Neuron (in vitro differentiated cells): ENCODE measurements around the gene MRPS18B.
"Not testable (repeated sequence)": the region's sequence is repeated elsewhere in the genome, so short reads cannot be mapped to it uniquely, and the experiment has no call there.

ENCODE experiments used
- H2AFZ ChIP-seq: one replicate; pipeline ENCODE4 v1.6.1; 2013; ENCODE audit warnings: low read depth, mild to moderate bottlenecking, inconsistent platforms, low read length, moderate library complexity
- H3K27me3 ChIP-seq: one replicate; pipeline ENCODE4 v1.6.1; 2013; ENCODE audit warnings: low read length; ENCODE audit not compliant: insufficient read depth
- H3K36me3 ChIP-seq: one replicate; pipeline ENCODE4 v1.6.1; 2013; ENCODE audit warnings: low read length; ENCODE audit not compliant: insufficient read depth
- H3K4me1 ChIP-seq: one replicate; pipeline ENCODE4 v1.6.1; 2013; ENCODE audit warnings: low read length; ENCODE audit not compliant: insufficient read depth
- H3K4me3 ChIP-seq: 2 replicates; pipeline ENCODE4 v1.5.1; 2013; ENCODE audit warnings: mild to moderate bottlenecking, low read length, moderate library complexity
- H3K9me3 ChIP-seq: one replicate; pipeline ENCODE4 v1.6.1; 2013; ENCODE audit warnings: low read length

MRPS18B gene

GRCh38 chr6:30592287-30592686, 25.4 kb upstream of the MRPS18B start:
- Histone ChIP-seq H3K4me1 (no peaks in the 10 kb centered on the region), H3K4me3 (no peak overlapping the region), H3K9me3 (no peaks in the 10 kb centered on the region), H2AFZ (no peak overlapping the region), H3K36me3 (peaks cover 70% of the 10 kb centered on the region), H3K27me3 (no peaks in the 10 kb centered on the region)

GRCh38 chr6:30597315-30598144, 20.1 kb upstream of the MRPS18B start:
- not testable (repeated sequence) for H3K27me3 ChIP-seq, H3K4me1 ChIP-seq, H3K9me3 ChIP-seq, H3K4me3 ChIP-seq, H2AFZ ChIP-seq
- H3K36me3 ChIP-seq = peaks cover 46% of the 10 kb centered on the region

- H3K9me3 ChIP-seq = no peaks in the 10 kb centered on the region
- H3K27me3 ChIP-seq = no peaks in the 10 kb centered on the region
- H3K4me1 ChIP-seq = no peaks in the 10 kb centered on the region
- H3K36me3 ChIP-seq = peaks cover 49% of the 10 kb centered on the region
- no peak overlapping the region for H3K4me3 ChIP-seq
- H2AFZ ChIP-seq = no peak overlapping the region
These were observed 18.6 kb upstream of the MRPS18B start for GRCh38 chr6:30598912-30599624.

DNA sequence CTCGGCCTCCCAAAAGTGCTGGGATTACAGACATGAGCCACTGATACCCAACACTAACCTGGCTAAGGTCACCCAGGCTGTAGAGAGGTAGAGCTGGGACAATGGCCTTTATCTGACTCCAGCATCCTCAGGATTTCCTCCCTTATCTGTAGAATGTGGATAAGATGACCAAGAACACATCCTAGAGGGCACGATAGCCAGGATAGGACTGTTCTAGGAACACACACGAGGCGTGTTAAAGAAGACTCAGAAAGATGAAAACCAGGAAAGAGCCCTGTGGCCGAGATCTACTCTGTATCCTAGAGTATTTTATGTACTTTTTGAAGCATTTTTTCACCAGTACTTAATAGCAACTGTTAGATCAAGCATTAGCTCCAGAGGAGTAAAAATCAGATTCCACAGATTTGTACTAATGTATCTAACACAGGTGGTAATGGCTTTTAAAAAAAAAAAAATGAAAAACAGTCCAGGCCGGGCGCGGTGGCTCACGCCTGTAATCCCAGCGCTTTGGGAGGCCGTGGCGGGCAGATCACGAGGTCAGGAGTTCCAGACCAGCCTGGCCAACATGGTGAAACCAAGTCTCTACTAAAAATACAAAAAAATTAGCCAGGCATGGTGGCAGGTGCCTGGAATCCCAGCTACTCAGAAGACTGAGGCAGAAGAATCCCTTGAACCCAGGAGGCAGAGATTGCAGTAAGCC, 17.9 kb upstream of the MRPS18B start:
- Histone ChIP-seq H3K4me1 (no peaks in the 10 kb centered on the region), H3K9me3 (no peaks in the 10 kb centered on the region), H3K36me3 (peaks cover 51% of the 10 kb centered on the region), H2AFZ (no peak overlapping the region), H3K4me3 (no peak overlapping the region), H3K27me3 (no peaks in the 10 kb centered on the region)

DNA sequence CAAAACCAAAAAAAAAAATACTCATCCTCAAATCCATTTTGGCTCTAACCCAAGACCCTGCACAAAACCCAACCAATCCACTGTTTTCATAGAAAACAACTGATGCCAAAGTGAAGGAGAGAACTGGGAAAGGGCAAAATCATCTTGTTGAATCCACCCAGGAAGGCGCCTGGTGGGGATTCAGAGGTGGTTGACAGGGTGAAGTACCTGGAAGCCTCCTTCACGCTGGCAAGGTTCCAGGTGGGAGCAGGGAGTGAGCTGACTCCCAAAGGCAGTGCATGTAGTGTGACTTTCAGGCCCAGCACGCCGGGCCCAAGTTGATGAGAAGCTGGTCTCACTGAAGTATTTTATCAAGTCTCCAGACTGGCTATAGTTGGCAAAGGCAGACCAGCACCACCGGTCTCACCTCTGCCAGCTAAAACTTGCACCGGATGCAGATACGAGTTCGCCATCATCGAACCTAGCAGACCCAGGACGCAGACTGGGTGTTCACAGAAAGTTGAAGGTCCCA, 17.1 kb upstream of the MRPS18B start:
- no peak overlapping the region for H2AFZ ChIP-seq
- H3K4me1 ChIP-seq = no peaks in the 10 kb centered on the region
- H3K27me3 ChIP-seq = no peaks in the 10 kb centered on the region
- no peak overlapping the region for H3K4me3 ChIP-seq
- H3K36me3 ChIP-seq = peaks cover 53% of the 10 kb centered on the region
- no peaks in the 10 kb centered on the region for H3K9me3 ChIP-seq

DNA sequence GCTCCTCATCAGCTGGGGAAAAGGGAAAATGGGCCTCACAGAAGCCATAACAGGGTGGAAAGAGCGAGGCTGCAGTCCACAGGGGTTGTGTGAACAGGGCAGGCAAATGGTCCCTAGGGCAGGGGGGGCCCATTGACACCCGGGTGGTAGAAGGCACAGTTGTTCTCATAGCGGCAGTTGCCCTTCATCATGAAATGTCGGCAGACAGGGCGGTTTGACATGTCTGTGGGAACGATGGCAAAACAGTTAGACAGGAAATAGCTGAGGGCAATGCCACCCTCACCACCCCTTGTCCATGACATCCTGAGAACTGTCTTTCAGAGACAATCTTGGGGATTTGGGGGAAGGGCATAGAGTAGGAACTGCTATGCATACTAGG, 16.2 kb upstream of the MRPS18B start:
- Histone ChIP-seq H3K36me3 (peaks cover 61% of the 10 kb centered on the region), H3K9me3 (no peaks in the 10 kb centered on the region), H2AFZ (no peak overlapping the region), H3K4me3 (no peak overlapping the region), H3K27me3 (no peaks in the 10 kb centered on the region), H3K4me1 (no peaks in the 10 kb centered on the region)

- H3K9me3 ChIP-seq = no peaks in the 10 kb centered on the region
- H3K36me3 ChIP-seq = peaks cover 67% of the 10 kb centered on the region
- no peaks in the 10 kb centered on the region for H3K4me1 ChIP-seq
- no peak overlapping the region for H3K4me3 ChIP-seq
- H3K27me3 ChIP-seq = no peaks in the 10 kb centered on the region
- no peak overlapping the region for H2AFZ ChIP-seq
These were observed 15.6 kb upstream of the MRPS18B start for GRCh38 chr6:30601815-30602641.

DNA sequence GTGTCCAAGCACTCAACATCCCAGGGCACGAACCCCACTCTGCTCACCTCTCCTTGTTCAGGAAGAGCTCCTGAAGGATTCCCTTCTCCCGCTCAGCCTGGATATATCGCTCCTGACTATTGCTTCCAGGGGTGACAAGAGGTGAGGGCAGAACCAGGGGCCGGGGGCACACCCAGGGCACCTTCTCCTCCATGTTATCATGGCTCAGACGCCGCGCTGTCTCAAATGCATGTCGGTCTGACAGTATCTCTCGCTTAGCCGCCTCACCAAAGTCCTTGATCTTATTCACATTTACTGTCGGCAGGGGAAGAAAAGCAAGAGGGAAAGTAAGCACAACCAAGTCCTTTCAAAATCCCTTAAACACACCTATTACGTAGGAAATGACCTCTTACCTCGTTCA, 13.7 kb upstream of the MRPS18B start:
- Histone ChIP-seq H3K27me3 (no peaks in the 10 kb centered on the region), H3K4me3 (no peak overlapping the region), H2AFZ (no peak overlapping the region), H3K4me1 (no peaks in the 10 kb centered on the region), H3K9me3 (no peaks in the 10 kb centered on the region), H3K36me3 (peaks cover 85% of the 10 kb centered on the region)

DNA sequence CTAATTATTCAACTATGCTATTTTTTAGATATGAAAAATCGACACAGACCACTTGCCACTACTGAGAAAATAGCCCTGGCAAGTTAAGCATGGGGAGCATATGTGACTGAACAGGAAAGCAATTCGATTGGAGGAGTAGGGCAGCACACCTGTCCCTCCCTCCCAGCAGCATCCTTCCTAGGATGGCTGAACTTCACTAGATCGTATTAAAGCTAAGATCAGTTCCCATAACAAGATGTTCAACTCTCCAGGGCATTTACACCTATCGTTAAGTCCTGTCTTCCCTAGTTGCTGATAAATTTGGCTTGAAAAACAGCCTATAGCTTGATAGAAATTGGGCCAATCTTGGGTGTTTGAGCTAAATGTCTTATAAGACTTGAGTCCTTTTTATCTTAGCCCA, 7.6 kb upstream of the MRPS18B start:
- Histone ChIP-seq H3K9me3 (no peaks in the 10 kb centered on the region), H3K4me1 (peaks cover 15% of the 10 kb centered on the region), H3K4me3 (no peak overlapping the region), H3K27me3 (no peaks in the 10 kb centered on the region), H3K36me3 (peaks cover 66% of the 10 kb centered on the region), H2AFZ (no peak overlapping the region)

DNA sequence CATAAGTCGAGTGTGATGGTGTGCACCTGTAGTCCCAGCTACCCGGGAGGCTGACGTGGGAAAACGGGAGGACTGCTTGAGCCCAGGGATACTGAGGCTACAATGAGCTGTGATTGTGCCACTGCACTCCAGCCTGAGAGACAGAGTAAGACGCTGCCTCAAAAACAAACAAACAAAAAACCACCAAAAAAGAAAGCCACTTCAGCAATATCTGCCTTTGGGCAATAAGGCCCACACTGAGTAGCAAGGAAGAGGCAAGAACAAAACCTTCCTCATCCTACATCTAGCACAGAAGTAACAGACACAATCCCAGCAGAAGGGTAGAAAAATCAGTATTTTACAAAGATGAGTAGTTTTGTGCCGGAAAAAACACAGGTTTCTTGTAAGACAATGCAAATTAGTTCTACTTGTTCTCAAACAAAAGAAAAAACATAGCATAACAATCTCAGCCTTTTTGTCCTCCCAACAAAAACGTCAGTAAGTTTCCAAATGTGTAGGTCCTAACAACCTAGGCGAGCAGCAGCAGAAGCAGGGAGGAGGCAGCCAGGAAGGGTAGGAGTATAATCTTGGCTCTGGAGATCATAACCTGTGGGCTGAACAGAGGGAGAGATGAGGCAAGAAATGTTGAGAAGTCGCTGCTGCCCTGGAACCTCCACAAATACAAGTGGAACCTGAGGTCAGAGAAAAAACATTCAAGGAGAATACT, 6.3 kb upstream of the MRPS18B start:
- no peak overlapping the region for H2AFZ ChIP-seq
- peaks cover 61% of the 10 kb centered on the region for H3K36me3 ChIP-seq
- no peak overlapping the region for H3K4me3 ChIP-seq
- no peaks in the 10 kb centered on the region for H3K9me3 ChIP-seq
- peaks cover 22% of the 10 kb centered on the region for H3K4me1 ChIP-seq
- no peaks in the 10 kb centered on the region for H3K27me3 ChIP-seq

GRCh38 chr6:30611856-30612194, 5.8 kb upstream of the MRPS18B start:
- Histone ChIP-seq H3K27me3 (no peaks in the 10 kb centered on the region), H3K4me1 (peaks cover 22% of the 10 kb centered on the region), H3K4me3 (no peak overlapping the region), H3K9me3 (no peaks in the 10 kb centered on the region), H2AFZ (no peak overlapping the region), H3K36me3 (peaks cover 61% of the 10 kb centered on the region)

GRCh38 chr6:30612213-30612612, 5.4 kb upstream of the MRPS18B start:
- no peaks in the 10 kb centered on the region for H3K27me3 ChIP-seq
- no peaks in the 10 kb centered on the region for H3K9me3 ChIP-seq
- peaks cover 58% of the 10 kb centered on the region for H3K36me3 ChIP-seq
- no peak overlapping the region for H3K4me3 ChIP-seq
- H3K4me1 ChIP-seq = peaks cover 22% of the 10 kb centered on the region
- H2AFZ ChIP-seq = no peak overlapping the region
